Stimulated activated CD8-positive, alpha-beta memory T cell treated with anti-CD3 and anti-CD28 coated beads, Interleukin-7, amount 100 ng/mL, for 4 hours (primary cell): ENCODE data around the gene RNF121.

Experiments
- DNase-seq, 2 donors: peaks; one replicate each; pipeline ENCODE4 v3.0.0-alpha.2; 2020; ENCODE audit warnings: low read depth in 2 of 2

The RNF121 gene

DNA sequence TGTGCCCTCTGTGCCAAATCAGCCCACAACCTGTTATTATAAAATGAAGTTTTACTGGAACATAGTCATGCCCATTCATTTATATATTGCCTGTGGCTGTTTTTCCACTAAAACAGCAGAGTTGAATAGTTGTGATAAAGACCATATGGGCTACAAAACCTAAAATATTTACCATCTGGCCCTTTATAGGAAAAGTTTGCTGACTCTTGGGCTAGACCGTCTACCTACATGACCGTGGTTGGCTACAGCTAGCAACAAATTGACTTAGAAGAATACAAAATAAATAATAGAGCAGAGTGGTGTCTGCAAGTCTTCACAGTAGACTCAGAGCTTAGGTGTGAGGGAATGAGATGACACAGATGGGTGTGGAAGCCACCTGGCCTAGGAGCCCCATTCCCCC, 58.7 kb downstream of the RNF121 start:
- no peak for DNase-seq

DNA sequence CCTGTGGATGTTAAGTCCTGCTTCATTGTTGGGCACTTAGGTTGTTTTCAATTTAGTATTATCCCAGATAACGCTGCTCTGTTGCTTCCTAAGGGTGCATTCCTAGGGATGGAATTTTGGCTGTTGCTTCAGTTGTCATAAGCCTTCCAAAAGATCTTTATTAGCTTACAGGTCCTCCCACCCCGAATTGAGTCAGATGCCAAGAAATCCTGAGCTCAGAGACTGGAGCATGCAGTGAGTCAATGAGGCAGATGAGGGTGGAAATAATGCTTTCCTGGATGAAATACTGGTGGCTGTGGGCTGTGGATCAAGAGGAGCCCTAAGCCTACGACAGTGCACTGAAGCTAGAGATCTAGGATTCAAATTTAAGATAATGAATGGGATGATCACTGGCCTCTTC, 59.2 kb downstream of the RNF121 start:
- DNase-seq, result no peak

GRCh38 chr11:71990701-71991100, 61.9 kb downstream of the RNF121 start:
- DNase-seq, result no peak

DNA sequence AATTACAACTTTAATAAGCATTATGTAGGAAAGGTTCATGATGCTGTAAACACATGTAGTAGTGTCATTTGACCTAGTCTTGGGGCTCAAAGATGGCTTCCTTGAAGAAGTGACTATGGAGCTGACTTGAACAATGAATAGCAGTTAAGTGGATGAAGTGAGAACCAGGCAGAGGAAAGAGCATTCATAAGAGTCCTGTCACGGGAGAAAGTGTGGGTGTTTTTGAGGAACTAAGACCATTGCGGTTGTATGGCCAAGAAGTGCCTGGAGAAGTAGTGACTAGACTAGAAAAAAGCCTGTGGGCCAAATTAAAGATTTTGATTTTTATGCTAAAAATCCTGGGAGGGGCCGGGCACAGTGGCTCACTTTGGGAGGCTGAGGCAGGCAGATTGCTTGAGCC, 62.6 kb downstream of the RNF121 start:
- no peak for DNase-seq

DNA sequence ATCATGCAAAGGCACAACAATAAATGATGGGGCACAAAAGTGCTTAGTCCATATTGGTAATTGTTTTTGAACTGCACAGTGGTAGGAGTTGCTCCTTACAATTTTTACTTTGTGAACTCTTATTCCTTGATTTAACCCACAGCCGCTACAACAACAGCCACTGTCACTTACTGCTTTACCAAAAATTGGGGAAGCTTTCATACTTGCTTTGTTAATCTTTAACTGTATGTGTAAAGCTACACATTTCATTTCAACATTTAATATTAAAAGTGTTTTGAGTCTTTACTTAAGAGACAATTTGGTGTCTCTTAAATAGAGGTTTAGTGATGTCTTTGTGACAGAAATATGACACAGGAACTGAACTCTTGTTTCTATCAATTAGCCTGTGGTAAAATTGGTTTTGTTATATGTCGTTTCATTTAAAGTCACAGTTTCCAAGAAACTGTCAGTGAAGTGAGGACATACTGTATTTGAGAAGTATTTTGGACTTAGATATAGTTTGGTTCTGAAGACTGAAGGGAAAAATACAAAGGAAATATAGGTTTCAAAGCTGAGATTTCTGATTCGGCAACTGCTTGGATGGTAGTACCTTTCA, 63.4 kb downstream of the RNF121 start:
- no peak for DNase-seq

- DNase-seq, result no peak
Measured at GRCh38 chr11:71994786-71995185, 65.9 kb downstream of the RNF121 start.

GRCh38 chr11:71995726-71996291, 67.0 kb downstream of the RNF121 start:
- no peak for DNase-seq

DNA sequence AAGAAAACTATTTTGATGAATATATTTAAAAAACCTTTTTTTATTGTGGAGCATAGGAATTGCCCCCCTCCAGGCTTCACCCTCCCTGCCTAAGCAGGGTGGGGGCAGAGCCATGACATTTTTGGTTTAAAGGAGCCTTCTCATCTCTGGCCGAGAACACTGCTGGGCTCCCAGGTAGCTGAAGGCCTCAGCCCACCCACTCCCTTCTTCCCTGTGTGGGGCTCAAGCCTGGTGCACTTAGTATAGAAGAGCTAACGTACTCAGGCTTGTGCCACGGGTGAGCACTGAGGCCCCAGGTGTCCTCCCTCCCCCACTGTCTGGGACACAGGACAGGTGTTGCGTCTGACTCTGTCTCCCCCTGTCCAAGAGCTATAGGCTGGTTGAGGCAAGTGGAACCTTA, 67.7 kb downstream of the RNF121 start:
- no peak for DNase-seq

DNA sequence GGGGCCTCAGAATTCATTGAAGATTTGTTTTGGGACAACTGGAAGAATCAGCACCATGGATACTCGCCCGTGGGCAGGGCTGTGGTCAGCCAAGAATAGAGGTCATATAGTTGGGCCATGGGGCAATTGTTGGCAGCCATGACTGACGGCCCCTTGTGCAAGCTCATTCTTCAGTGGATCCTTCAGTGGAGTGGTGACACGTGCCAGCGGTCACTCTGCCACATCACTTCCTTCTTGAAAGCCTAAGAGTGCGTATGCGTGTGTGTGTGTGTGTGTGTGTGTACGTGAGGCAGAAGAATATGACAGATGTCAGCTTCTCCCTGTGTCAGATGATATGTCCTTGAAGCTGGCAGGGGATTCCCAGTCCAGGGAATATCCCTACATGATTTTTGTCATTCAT, 68.1 kb downstream of the RNF121 start:
- DNase-seq, result no peak

DNA sequence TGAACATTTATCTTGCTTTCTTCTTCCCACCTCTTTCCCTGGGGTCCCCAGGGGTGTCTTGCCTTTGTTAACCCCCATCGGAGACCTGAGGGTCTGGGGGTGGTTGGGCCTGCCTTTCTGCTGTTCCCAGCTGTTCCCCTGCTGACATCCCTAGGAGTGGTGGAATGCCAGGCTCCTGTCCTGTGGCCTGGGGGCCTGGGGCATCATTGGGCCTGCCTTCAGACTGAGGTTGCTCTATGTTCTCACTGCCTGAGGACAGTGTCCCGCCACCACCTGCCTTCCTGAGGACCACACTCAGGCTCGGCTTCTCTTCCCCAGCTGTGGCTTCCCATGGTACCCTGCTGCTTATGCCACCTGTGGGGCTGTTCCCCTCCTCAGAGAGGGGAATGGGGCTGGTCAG, 68.7 kb downstream of the RNF121 start:
- DNase-seq, result no peak

- DNase-seq, result no peak
Measured at GRCh38 chr11:71998061-71998460, 69.2 kb downstream of the RNF121 start.

DNA sequence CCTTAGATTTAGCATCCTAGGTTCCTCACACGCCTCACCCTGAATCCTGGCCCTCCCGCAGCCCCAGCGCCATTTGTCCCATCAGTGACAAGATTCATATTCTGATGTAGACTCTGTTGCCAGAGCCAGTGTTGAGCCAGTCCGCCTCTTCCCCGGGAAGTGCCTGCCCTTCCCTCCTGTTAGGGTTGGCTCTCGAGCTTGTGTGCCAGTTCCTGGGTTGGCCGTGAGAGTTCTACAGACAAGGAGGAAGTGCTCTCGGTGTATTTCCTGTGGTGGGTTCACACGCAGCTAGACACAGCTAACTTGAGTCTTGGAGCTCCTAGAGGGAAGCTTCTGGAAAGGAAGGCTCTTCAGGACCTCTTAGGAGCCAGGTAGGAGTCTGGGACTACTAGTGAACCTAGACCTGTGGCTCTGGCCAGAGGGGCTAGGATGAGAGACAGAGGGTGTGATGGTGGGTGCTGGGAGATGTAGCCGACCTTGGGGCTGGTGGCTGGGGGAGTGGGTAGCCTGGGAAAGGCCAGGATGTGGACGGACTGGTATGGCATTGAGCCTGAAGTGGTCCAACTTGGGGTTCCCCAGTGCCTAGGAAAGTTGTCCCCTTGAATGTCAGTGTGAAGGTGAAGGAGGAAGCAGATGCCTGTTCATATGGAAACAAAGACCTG, 69.9 kb downstream of the RNF121 start, which contains the start of gene IL18BP:
Gene IL18BP (plus strand): TSS at position 261 of the 662 bp plus-strand sequence. CDS start 1,076 bp downstream, outside the sequence.
- no peak for DNase-seq

DNA sequence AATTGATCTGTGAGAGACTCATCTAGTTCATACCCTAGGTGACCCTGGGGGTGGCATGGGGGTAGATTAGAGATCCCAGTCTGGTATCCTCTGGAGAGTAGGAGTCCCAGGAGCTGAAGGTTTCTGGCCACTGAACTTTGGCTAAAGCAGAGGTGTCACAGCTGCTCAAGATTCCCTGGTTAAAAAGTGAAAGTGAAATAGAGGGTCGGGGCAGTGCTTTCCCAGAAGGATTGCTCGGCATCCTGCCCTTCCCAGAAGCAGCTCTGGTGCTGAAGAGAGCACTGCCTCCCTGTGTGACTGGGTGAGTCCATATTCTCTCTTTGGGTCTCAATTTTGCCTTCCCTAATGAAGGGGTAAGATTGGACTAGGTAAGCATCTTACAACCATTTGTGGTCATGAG, 70.5 kb downstream of the RNF121 start:
- no peak for DNase-seq

- DNase-seq, result no peak
Measured at GRCh38 chr11:71999798-72000197, 71.0 kb downstream of the RNF121 start.

DNA sequence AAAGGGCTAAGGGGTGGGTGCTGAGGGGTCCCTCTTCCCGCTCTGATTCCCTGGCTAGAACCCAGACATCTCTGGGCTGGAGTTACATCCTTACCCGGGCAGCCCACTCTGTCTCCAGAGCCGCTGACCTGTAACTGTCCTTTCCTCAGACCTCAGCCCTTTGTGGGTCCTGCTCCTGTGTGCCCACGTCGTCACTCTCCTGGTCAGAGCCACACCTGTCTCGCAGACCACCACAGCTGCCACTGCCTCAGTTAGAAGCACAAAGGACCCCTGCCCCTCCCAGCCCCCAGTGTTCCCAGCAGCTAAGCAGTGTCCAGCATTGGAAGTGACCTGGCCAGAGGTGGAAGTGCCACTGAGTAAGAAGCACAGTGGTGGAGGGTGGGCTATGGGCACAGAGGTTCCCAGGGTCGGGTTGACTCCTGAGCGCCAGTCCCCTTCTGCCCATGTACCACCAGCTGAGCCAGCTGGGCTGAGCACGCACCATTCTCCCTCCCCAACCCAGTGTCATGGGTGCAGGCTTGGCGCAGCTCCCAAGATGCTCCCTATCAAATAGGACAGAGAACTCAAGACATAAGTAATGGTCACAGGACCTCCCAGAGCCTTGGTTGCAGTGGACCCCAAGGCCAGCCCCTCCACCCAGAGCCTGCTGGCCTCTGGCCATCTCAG, 71.5 kb downstream of the RNF121 start:
- DNase-seq, result no peak

DNA sequence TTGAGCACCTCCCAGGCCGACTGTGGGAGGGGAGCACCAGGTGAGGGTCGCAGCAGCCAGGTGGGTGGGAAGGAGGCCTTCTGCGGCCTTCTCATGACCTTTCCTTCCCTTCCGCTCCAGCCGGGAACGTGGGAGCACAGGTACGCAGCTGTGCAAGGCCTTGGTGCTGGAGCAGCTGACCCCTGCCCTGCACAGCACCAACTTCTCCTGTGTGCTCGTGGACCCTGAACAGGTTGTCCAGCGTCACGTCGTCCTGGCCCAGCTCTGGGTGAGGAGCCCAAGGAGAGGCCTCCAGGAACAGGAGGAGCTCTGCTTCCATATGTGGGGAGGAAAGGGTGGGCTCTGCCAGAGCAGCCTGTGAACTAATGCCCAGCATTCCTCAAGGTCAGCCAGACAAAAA, 72.4 kb downstream of the RNF121 start:
- DNase-seq, result no peak

DNA sequence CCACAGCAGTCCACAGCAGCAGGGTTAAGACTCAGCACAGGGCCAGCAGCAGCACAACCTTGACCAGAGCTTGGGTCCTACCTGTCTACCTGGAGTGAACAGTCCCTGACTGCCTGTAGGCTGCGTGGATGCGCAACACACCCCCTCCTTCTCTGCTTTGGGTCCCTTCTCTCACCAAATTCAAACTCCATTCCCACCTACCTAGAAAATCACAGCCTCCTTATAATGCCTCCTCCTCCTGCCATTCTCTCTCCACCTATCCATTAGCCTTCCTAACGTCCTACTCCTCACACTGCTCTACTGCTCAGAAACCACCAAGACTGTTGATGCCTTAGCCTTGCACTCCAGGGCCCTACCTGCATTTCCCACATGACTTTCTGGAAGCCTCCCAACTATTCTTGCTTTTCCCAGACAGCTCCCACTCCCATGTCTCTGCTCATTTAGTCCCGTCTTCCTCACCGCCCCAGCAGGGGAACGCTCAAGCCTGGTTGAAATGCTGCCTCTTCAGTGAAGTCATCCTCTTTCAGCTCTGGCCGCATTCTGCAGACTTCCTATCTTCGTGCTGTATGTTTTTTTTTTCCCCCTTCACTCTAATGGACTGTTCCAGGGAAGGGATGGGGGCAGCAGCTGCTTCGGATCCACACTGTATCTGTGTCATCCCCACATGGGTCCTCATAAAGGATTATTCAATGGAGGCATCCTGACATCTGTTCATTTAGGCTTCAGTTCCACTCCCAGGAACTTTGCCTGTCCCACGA, 73.2 kb downstream of the RNF121 start:
- DNase-seq, result no peak

DNA sequence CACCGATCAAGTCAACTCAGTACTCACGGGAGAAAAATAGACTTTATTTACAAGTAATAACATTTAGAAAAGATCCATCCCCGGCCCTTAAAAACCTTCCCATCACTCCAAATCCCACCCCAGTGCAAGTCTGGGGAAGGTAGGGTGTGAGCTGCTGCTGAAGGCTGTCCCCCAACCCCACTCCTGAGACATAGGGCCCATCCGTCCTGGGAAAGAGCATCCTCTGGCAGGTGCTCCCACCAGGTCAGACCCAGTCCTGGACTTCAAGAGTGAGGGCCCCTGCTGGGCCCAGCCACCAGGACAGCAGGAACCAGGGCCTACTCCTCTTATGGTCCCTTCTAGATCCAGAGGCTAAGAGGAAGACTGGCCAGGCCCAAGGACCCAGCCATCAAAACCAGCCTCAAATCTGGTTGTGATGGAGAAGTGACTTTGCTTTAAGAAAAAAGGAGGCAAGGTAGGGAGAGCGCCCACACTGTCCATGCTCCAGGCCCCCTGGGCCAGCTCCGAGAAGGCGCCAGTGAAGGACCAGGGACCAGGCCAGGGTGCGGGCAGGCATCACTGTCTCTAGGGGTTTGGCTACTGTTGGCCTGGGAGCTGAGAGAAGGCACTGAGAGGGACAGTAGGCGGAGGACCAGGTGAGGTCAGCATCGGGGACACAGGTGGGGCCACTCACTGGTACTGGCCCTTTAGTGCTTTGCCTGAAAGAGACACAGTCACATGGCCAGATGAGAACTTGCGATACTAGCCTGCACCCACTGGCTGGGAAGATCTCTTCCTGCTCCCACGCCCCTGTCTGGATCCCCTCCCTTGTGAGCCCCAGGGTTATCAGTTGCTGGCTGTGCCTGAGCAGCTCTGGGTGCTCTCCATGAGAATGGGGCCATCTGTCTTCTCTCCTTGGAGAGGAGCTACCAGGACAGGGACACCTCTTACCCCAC, 74.3 kb downstream of the RNF121 start:
- DNase-seq, result no peak

DNA sequence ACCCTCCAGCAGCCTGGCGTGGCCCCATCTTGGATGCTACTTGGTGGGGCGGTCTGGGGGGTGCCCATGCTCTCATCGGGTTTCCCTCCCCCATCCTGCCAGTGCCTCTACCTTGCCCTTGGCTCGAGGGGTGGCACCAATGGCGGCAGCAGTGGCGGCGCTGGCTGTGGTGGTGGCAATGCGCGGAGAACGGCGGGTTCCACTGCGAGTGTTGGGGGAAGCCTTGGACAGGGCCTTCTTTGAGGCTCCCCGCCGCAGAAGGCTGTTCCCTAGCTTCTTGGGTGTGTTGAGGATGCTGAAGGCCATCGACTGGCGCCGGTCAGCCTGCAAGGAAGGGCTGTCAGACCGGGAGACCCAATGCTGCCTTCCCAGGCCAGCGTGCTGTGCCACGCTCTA, 74.9 kb downstream of the RNF121 start:
- no peak for DNase-seq

DNA sequence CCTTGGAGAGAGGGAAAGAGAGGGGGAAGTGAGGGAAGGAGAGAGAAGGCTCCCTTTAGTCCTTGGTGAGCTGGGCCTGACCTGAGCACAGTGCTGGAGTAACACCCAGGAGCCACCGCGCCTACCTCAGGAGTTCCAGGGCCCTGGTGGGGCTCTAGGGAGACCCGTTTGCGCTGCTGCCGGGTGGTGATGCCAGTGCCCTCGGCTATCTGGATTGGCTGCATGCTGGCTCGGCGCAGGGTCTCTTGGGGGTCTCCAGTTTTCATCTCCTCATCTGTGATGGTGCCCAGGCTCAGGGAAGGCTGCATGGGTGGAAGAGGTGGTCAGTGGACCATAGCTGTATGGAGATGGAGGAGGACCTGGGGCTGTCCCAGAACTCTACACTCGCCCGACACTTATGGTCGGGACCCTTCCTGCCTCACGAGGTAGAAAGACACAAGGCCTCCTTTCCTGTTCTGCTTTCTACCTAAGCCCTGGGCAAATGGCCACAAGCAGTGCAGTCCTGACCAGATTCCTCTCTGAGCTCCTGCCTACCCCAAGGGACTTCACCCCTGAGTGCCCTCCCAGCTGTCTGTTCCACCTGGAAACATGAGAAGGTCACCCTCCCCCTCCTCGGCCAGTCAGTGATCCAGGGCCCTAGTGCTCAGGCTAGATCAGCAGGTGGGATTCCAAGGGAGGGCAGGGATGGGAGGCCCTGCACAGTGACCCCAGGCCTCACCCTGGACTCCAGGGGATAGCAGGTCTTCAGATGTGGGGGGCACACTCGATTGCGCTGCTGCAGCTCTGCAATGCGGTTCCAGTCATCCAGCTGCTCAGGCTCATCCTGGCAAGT, 75.9 kb downstream of the RNF121 start:
- no peak for DNase-seq
